Heart right ventricle (tissue), 16 donors: Measurements from ENCODE around the gene SEC14L2. TPM values are rescaled to one million over a fixed set of nuclear protein-coding genes. Genes with fewer than 3 reads are reported as not detected.

Experiments used
- ATAC-seq, 8 donors: fragments of 200-7000 bp; cut with Tn5 transposase; one replicate each; pipeline ENCODE4 v1.9.1; 2020; ENCODE audit warnings: mild to moderate bottlenecking in 8 of 8, moderate library complexity in 8 of 8, moderate number of reproducible peaks in 1 of 8
- DNase-seq, 2 donors: peaks; one replicate each; pipeline ENCODE4 v3.0.0-alpha.2; 2020
- H3K27ac ChIP-seq, 10 donors: fragments of 200-600 bp; sonication (generic) in 2 of 10; one replicate each; pipeline versions ENCODE4 v1.5.0 to v1.8.0; 2020 to 2022; ENCODE audit warnings: mild to moderate bottlenecking in 3 of 10
- H3K27me3 ChIP-seq, 7 donors: fragments of 200-600 bp; one replicate each; pipeline ENCODE4 v1.8.0; 2021 to 2022; ENCODE audit warnings: mild to moderate bottlenecking in 2 of 7
- H3K36me3 ChIP-seq, 9 donors: fragments of 200-600 bp; sonication (generic) in 1 of 9; one replicate each; pipeline versions ENCODE4 v1.5.0 to v1.8.0; 2020 to 2022; ENCODE audit warnings: mild to moderate bottlenecking in 2 of 9
- H3K4me1 ChIP-seq, 9 donors: fragments of 200-600 bp; sonication (generic) in 1 of 9; one replicate each; pipeline versions ENCODE4 v1.5.0 to v1.8.0; 2020 to 2022; ENCODE audit warnings: mild to moderate bottlenecking in 4 of 9
- H3K4me3 ChIP-seq, 10 donors: fragments of 200-600 bp; sonication (generic) in 2 of 10; one replicate each; pipeline versions ENCODE4 v1.5.0 to v1.8.0; 2020 to 2022; ENCODE audit warnings: mild to moderate bottlenecking in 7 of 10, moderate library complexity in 2 of 10
- H3K9me3 ChIP-seq, 11 donors: fragments of 200-600 bp in 10 of 11; sonication (generic) in 2 of 11; one replicate each; pipeline versions ENCODE4 v1.5.0 to v1.8.0; 2013 to 2022; ENCODE audit warnings: mild to moderate bottlenecking in 2 of 11, control low read depth in 1 of 11, moderate library complexity in 1 of 11
- WGBS, 2 donors: extraction: QIAGEN DNeasy Blood & Tissue Kit; methylation state at CpG; one replicate each; pipeline ENCODE4 v1.1.7; 2013; ENCODE audit warnings: inconsistent platforms in 1 of 2; 5-methylcytosine and 5-hydroxymethylcytosine counted together
- intact Hi-C, 10 donors: fragments of 100-400 bp; cut with DNase I; formaldehyde crosslinking; loops; one replicate each; pipeline versions ENCODE4 v1.11.1 to v1.14.2; 2022
- polyA plus RNA-seq, 2 donors: library from polyadenylated mRNA; stranded (reverse); fragments of 200-250 nt; gene quantifications; one replicate each; pipeline ENCODE4 v1.2.3, GENCODE V29; 2013
- total RNA-seq, 10 donors: library from RNA; stranded (reverse); fragmentation: NEBNext Ultra II Directional in 3 of 10; extraction: Animal tissue kit (Norgen Biotek cat#: 25700) in 3 of 10; gene quantifications; one replicate each; pipeline versions ENCODE4 v1.2.1 to v1.2.4, GENCODE V29; 2021 to 2023
- TF ChIP-seq, protein P1 (sequence below), 9 donors: fragments of 200-600 bp; sonication (generic) in 2 of 9; IDR thresholded peaks; one replicate each; pipeline versions ENCODE4 v1.5.0 to v1.8.0; 2021 to 2022; ENCODE audit warnings: antibody characterized with exemption in 9 of 9, mild to moderate bottlenecking in 5 of 9, moderate library complexity in 1 of 9
- donor health status: Arrhythmogenic right ventricular cardiomyopathy.
- donor health status: ischemic (EF 13 %, LVEDD 7.1; RV severe dilation, severe dysfunction).
- donor health status: healthy with polysubstance abuse.
- donor health status: DM: no; HTN: yes; CAD: no.
- donor health status: DM: no; HTN: no; CAD: no.
- donor health status: ischemic (EF 25% LVEDD 6.9; RV normal size, moderate dysfunction).
- donor health status: ischemic (EF 25% LVEDD 5.7; RV mildly dilated, moderate dysfunction).
- donor health status: healthy.
- donor health status: DM: yes; HTN: yes; CAD: no.
- donor health status: Ischemic cardiomyopathy.
- donor health status: ischemic (EF 35%, LVEDD 5.7; RV mildly dilated, moderate dysfunction).
- donor health status: nonischemic (EF 11% LVEDD 7.7; RV severe dilation, severe dysfunction).
- donor health status: DM: yes; HTN: yes; CAD: no.
- donor health status: PGD.
- donor health status: ischemic (EF 29% LVEDD 5.4; RV normal size, mild dysfunction).
- donor health status: nonischemic (EF 23%, LVEDD 6.1; RV moderate dilation, normal function).

The SEC14L2 gene
- total and polyA plus RNA-seq, 12 donors, result 0.21 to 7.6 (median 0.87) TPM

- intact Hi-C loops, result no loop called here
- no peak for DNase-seq
- peaks cover 0 to 8% (median 0%) of the 10 kb centered on the region in 9 donors for H3K4me1 ChIP-seq
Observed at GRCh38 chr22:30434843-30435242, 38.0 kb downstream of the SEC14L2 start.

DNA sequence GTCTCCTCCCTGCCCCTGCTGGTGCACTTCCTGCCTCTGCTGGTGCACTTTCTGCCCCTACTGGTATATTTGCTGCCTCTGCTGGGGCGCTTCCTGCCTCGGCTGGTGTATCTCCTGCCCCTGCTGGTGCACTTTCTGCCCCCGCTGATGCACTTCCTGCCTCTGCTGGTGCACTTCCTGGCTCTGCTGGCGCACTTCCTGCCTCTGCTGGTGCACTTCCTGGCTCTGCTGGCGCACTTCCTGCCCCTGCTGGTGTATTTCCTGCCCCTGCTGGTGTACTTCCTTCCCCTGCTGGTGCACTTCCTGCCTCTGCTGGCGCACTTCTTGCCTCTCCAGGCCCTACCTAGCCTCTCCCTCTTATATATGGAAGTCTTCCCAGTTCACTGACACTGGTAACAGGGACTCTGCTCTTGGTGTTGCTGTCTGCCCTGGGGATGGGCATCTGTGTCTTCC lies 38.9 kb downstream of the SEC14L2 start:
- ATAC-seq (peak in 7 of 8 donors; percentile 18 to 79 (median 72)), DNase-seq (peak in 1 of 2 donors; percentile 45)
- peak overlapping the region in 1 of 10 donors; percentile 14 for H3K4me3 ChIP-seq
- peak overlapping the region; percentile 21 to 87 (median 58) for H3K27ac ChIP-seq
- H3K36me3 ChIP-seq, result no peaks in the 10 kb centered on the region
- H3K27me3 ChIP-seq, result peaks cover 0 to 30% (median 8%) of the 10 kb centered on the region in 7 donors
- TF ChIP-seq, protein P1, sequence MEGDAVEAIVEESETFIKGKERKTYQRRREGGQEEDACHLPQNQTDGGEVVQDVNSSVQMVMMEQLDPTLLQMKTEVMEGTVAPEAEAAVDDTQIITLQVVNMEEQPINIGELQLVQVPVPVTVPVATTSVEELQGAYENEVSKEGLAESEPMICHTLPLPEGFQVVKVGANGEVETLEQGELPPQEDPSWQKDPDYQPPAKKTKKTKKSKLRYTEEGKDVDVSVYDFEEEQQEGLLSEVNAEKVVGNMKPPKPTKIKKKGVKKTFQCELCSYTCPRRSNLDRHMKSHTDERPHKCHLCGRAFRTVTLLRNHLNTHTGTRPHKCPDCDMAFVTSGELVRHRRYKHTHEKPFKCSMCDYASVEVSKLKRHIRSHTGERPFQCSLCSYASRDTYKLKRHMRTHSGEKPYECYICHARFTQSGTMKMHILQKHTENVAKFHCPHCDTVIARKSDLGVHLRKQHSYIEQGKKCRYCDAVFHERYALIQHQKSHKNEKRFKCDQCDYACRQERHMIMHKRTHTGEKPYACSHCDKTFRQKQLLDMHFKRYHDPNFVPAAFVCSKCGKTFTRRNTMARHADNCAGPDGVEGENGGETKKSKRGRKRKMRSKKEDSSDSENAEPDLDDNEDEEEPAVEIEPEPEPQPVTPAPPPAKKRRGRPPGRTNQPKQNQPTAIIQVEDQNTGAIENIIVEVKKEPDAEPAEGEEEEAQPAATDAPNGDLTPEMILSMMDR (IDR thresholded peaks at IDR 0.05), result peak in 3 of 9 donors; percentile 5 to 10 (median 9)
- H3K9me3 ChIP-seq, result peaks cover 0 to 10% (median 0%) of the 10 kb centered on the region in 11 donors
- peaks cover 0 to 8% (median 0%) of the 10 kb centered on the region in 9 donors for H3K4me1 ChIP-seq
- intact Hi-C loops, result no loop called here
- WGBS, 2 donors, result 68 to 73% methylated on average over 6 of the region's 6 CpGs

More at GRCh38 chr22:30434843-30435242, 38.0 kb downstream of the SEC14L2 start:
- no peak for ATAC-seq
- Histone ChIP-seq H3K4me3 (no peak overlapping the region), H3K27ac (peak overlapping the region in 6 of 10 donors; percentile 42 to 87 (median 68)), H3K36me3 (no peaks in the 10 kb centered on the region), H3K9me3 (peaks cover 0 to 10% (median 0%) of the 10 kb centered on the region in 11 donors), H3K27me3 (peaks cover 0 to 22% (median 1%) of the 10 kb centered on the region in 7 donors)
- TF ChIP-seq, protein P1 (IDR thresholded peaks at IDR 0.05), result no peak
- 63 to 68% methylated on average over 1 of the region's 1 CpG for WGBS, 2 donors

GRCh38 chr22:30436196-30436595 lies 39.4 kb downstream of the SEC14L2 start:
- peaks cover 0 to 10% (median 0%) of the 10 kb centered on the region in 11 donors for H3K9me3 ChIP-seq
- TF ChIP-seq, protein P1 (IDR thresholded peaks at IDR 0.05), result no peak
- peak overlapping the region; percentile 21 to 87 (median 58) for H3K27ac ChIP-seq
- peaks cover 0 to 35% (median 8%) of the 10 kb centered on the region in 7 donors for H3K27me3 ChIP-seq
- H3K36me3 ChIP-seq, result no peaks in the 10 kb centered on the region
- intact Hi-C loops, result no loop called here
- WGBS, 2 donors, result 86 to 94% methylated on average over 2 of the region's 2 CpGs
- peak overlapping the region in 1 of 10 donors; percentile 14 for H3K4me3 ChIP-seq
- no peak for DNase-seq
- H3K4me1 ChIP-seq, result peaks cover 0 to 8% (median 0%) of the 10 kb centered on the region in 9 donors
- no peak for ATAC-seq

- 74 to 82% methylated on average over 3 of the region's 3 CpGs for WGBS, 2 donors
- peaks cover 0 to 19% (median 0%) of the 10 kb centered on the region in 9 donors for H3K4me1 ChIP-seq
- TF ChIP-seq, protein P1 (IDR thresholded peaks at IDR 0.05), result no peak
- DNase-seq (no peak), ATAC-seq (no peak)
- intact Hi-C loops, result no loop called here
- H3K27me3 ChIP-seq, result peaks cover 0 to 50% (median 8%) of the 10 kb centered on the region in 7 donors
- H3K27ac ChIP-seq, result no peak overlapping the region
- H3K36me3 ChIP-seq, result no peaks in the 10 kb centered on the region
- H3K4me3 ChIP-seq, result no peak overlapping the region
- H3K9me3 ChIP-seq, result peaks cover 0 to 10% (median 0%) of the 10 kb centered on the region in 11 donors
Observed at GRCh38 chr22:30438559-30438958, 41.7 kb downstream of the SEC14L2 start.
